ENCODE data around the gene TSR1.

The TSR1 gene

DNA sequence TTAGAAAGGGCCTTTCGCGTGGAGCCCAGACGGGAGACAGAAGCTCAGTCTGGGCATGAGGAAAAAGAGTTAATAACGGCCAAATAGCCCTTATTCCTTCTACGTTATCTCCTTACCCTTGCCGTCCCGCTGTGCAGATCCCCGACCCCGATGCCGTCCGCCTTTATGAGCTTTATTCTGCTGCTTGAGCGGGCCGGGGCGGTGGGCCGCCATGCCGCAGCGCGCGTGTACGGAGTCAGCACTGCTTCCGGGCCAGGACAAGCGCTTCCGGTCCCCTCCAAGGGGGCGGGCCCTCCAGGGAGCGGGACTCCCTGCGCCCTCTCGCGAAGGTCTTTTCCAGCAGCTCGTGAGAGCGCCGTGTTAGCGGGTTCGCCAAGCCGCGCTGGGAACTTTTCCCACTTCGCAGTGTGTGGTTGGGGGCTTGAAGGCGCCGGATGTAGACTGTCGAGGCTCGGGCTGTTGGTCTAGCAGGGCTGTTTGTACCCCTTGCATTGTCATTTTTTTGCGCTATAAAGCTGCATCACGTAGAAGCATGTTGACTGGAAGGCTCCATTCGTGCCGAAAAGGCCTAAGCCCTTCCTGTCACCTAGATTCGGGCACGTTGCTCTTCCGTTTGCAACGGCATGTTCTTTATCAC is at the start of gene TSR1:
Gene TSR1 (minus strand): TSS at position 243 of the 637 bp plus-strand sequence. CDS start 30 bp downstream, at position 213.
- DNase-seq (ENCODE audit: low spot score) = peak; percentile 92

DNA sequence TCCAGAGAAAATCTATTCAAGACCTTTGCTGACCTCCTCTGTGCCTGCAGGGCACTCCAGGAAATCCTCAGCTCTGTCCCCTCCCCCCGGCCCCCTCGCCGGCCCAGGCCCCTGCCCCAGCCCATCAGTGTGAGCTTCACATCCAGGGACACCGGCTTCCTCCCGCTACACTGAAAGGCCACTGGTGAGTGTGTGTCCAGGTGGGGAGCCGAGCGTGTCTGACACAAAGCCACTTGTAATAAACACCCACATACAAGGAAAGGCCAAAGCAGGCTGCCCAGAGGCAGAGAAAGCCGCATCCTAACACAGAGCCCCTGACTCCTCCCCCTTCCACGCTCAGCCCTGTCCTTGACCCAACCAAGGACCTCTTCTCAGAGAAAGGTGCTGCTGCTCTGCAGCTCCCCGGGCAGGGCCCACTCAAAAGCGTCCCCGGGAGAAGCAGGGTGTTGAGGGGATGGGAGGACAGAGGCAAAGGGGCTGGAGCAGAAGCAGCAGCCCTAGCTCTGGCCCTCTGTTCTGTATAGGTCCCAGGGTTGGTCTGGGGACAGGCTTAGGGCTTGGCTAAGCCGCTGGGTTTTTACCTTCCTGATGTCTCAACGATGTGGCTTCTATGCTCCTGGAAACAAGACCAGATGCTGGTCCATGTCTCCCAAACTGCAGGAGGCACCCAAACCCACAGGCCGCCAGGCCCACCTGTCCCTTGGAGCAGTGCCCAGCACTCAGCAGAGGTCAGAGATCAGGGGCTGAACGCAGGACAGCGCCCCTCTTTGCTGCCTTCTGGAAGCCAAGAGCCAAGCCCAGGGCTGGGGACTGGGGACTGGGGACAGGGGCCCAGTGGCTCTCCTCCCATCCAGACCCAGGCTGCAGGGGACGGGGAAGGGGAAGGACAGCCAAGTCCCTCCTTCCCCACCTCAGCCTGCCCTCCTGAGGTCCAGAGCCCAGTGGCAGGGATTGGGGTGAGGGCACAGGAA is 49.3 kb upstream of the TSR1 start:
- no peak for DNase-seq (ENCODE audit: low spot score)

DNA sequence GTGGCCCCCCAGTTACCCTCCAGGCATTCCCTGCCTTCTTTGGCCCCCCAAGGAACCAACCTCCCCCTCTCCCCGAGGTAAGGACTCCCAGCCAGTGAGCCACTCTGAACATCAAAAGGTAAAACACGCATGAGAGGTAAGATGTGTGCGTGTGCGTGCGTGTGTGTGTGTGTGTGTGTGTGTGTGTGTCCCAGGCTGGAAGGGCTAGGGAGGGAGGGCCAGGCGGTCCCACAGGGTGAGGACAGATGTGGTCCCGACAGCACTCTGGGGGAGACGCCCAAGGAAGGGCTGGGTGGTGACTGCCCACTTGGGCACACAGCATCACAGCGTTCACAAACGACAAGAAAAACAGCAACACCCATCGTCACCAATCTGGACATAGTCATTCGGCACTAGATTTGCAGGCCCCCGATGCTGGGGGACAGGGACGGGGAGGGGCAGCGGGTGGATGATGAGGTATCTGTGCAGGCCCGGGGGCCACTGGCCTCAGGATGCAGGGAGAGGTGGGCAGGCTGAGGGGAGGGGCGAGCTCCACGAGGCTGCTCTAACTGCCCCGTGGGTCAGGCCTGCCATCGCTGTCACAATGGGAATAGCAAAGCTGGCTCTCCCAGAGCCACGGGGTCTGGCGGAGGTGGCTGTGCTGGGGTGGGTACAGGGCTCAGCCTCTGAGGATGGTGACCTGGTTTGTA is 48.3 kb upstream of the TSR1 start:
- no peak for DNase-seq (ENCODE audit: low spot score)

DNA sequence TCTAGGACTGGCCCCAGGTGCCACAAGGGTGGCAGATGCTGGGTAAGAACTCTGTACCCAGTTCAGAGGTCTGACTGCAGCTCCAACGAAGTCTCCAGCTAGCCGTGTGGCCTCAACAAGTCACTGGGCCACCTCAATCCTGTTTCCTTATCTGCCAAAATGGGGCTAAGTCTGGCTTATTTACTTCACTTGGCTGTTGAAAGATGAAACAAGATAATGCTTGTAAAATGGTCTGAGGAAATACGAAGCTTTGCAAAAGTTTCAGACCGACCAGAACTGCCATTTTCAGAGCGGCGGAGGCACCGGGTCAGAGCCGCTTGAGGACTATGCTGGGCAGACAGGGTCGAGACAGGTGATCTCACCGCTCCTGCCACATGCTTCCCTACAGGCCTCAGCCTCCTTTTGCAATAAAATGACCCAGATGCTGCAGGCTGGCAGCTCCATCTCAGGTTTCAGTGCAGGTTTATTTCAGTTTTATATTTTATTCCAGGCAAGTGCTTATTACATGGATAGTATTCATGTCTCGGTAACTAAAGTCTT is 47.4 kb upstream of the TSR1 start:
- DNase-seq (ENCODE audit: low spot score) = no peak

DNA sequence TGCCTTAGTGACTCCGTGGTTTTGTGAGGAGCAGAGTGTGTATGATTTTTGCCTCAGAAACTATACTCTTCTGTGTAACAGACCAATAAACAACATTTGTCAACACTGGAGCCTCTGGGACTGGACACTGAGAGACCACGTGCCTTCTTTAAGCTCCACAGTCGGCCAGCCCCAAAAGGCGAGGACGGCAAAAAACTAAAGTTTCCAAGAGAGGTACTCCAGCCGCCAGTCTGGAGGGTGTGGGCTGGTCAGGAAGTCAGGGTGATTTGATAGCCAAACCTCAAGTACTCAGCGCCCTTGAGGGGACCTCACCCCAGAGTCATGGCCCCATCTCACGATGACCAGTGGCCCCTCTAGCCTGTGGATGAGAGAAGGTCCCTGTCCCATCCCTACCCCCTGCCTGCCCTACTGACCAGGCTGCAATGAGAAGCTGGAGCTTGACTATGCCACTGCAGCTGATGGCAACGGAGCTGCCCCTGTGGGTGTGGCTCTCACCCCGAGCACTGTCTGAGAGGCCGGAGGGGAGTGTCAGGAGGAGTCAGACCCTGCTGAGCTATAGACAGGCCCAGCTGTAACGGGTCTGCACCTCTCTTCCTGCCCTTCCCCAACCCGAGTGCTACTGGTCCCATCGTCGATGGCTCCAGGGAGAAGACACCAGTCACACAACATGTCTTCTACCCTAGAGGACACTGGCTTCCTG is 44.8 kb upstream of the TSR1 start:
- no peak for DNase-seq (ENCODE audit: low spot score)

DNA sequence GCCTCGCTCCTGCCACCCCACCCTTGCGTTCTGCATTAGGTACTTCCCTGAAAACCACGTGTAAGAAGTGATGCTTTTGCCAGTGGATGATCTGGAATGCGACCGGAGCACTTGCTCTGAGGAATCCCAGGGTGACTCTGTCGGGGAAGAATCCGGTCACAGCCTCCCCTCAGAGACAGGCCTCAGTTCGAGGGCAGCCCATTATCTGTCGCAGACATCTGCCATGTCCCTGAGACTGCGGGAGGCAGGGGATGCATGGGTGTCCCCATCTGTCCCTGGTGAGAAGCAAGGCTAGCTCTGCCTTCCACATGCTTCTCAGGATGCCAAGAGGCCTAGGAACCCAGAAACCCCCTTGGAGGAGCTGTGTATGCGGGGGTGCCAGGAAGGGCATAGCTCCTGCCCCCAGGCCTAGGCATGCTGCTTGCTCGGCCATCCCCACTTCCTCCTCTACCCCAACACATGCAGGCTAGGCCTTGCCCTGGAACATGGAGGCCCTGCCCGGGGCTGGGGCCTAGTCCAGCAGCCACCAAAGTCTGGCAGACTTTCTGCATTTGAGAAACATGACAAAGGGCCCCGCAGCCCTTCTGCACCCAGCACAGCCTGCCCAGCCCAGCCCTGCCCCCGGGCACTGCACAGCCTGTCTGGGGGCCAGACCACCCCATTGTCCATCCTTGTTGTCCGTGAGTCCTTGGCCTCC is 44.1 kb upstream of the TSR1 start:
- DNase-seq (ENCODE audit: low spot score) = no peak

DNA sequence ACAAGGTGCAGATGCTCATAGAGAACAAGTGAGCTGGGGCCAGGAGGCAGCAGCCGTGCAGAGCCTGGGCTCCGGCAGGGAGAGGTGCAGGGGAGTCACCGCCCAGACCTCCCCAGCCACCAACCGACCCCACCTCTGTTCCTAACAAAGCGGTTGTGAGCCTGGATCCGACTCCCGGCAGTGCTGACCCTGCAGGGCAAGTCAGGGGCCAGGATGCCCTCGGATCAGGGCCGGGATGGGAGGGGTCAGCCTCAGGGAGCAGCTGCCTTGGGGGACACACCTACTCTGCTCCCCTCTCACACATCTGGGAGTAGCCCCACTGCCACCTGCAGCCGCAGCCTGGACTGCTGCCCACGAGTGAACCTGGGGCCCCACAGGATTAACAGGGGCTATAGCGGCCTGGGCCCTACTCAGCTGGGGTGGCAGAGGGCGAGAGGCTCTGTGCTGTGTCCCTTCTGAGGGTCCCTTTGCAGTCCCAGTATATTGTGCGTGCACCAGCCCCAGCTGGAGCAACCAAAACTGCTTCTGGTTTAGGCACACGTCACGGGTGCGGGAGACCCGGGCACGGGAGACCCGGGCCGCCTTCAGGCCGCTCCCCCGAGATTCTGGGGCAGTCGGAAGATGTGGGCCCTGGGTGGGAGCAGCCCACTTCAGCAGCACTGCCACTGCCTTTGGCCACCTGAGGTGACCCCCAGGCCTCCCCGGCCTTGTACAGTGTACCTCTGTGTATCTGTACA is 43.4 kb upstream of the TSR1 start:
- no peak for DNase-seq (ENCODE audit: low spot score)

DNA sequence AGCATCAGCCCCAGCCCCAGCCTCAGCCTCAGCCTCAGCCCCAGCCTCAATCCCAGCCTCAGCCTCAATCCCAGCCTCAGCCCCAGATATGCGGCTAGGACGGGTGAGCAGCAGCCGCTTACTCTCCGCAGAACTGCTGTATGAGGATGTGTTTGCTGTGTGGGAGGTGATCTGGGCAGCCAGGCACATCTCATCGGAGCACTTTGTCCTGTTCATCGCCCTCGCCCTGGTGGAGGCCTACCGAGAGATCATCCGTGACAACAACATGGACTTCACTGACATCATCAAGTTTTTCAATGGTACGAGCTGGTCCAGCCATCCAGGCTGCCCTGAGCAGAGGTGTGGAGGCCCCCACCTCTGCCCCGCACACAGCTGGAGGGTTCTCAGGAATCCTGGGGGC is 42.6 kb upstream of the TSR1 start:
- no peak for DNase-seq (ENCODE audit: low spot score)

DNA sequence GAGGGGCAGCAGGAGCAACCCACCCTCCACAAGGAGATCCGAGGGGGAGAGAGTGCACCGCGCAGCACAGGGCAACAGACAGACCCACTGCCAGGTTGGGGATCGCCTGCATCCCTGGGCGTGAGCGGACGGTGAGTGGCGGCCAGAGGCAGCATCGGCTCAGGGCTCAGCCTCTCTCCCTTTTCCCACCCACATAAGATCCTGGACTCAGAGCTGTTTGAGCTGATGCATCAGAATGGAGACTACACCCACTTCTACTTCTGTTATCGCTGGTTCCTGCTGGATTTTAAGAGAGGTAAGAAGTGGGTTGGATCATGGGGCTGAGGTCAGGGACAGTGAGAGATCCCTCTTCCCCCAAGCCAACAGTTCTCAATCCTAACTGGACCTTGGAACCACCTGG is 41.4 kb upstream of the TSR1 start:
- DNase-seq (ENCODE audit: low spot score) = no peak

DNA sequence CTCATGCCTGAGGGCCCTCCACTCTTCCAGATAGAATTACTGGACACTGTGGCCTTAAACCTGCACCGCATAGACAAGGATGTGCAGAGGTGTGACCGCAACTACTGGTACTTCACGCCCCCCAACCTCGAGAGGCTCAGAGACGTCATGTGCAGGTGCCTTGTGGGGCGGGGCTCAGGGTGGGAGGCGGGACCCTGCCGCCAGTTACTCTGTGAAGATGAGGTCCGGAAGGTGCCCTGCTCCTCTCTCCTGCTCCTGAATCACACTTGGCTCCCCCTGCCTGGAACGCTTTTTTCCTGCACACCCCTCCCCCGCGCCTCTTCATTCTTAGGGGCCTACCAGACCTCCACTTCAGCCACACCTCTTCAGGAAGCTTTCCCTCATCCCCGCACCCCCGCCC is 39.9 kb upstream of the TSR1 start:
- DNase-seq (ENCODE audit: low spot score) = no peak

DNA sequence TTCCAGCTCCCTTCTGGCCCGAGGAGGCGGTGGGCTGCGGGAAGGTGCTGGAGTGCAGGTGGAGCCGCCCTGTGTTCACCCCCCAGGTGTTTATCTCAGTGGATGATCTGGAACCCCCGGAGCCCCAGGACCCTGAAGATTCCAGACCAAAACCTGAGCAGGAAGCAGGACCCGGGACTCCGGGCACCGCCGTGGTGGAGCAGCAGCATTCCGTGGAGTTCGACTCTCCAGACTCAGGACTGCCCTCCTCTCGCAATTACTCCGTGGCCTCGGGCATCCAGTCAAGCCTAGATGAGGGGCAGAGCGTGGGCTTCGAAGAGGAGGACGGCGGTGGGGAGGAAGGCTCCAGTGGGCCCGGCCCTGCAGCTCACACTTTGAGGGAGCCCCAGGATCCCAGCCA is 39.1 kb upstream of the TSR1 start:
- no peak for DNase-seq (ENCODE audit: low spot score)

DNA sequence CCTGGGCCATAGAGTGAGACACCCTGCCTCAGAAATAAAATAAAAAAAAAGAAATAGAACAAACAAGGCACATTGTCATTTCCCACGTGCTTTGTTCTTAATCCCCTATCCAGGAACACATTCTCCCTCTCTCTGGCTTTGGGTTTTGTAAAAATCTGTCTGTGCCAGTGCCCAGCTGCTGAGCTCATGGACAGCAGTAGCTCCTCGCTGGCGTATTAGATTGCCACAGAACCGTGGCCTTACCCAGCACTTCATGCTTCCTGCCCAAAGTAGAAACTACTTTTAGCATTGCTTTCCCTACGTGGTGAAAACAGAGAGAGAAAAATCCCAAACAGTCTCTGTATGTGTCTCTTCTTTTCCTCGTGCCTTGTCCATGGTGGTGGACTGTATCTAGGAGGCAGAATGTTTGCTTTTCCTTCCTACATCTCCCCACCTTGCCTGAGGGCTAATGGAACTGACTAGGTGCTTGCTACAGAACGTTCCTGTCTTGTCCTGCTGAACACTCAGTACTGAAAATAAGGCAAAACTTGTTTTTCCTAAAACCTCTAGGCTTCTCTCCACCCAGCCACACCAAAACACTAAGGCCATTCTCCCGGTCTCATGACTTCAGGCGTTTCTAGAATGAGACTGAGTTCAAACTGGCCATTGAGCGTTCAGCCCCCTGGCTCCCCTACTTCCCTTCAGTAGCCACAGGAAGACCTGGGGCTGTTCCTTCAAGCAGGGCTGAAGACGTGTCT is 38.5 kb upstream of the TSR1 start:
- DNase-seq (ENCODE audit: low spot score) = no peak

DNA sequence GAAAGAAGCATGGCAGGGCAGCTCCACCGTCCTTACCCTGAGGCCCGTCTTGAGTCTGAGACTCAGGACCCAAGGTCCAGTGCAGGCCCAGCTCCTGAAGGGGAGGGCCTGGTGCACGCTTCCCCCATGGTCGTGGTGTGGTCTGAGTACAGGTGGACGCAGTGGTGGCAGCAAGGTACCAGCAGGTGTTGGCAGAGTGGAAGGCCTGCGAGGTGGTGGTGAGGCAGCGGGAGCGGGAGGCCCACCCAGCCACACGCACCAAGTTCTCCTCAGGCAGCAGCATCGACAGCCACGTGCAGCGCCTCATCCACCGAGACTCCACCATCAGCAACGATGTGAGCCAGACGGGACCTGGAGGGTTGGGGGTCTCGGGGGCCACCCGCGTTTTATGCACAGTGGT is 36.9 kb upstream of the TSR1 start:
- no peak for DNase-seq (ENCODE audit: low spot score)

DNA sequence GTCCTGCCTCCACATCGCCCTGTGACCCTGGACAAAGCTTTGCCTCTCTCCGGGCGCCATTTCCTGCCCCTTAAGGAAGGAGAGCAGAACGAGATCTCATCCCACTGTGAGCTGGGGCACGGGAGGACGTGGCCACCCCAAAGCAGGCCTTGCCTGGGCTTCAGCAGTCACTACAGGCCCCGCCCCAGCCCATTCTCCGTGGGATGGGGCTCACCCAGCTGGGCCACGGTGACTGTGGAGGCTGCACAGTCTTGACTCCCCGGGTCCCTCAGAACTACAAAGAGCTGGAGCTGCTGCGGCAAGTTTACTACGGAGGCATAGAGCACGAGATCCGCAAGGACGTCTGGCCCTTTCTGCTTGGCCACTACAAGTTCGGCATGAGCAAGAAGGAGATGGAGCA is 36.4 kb upstream of the TSR1 start:
- no peak for DNase-seq (ENCODE audit: low spot score)

DNA sequence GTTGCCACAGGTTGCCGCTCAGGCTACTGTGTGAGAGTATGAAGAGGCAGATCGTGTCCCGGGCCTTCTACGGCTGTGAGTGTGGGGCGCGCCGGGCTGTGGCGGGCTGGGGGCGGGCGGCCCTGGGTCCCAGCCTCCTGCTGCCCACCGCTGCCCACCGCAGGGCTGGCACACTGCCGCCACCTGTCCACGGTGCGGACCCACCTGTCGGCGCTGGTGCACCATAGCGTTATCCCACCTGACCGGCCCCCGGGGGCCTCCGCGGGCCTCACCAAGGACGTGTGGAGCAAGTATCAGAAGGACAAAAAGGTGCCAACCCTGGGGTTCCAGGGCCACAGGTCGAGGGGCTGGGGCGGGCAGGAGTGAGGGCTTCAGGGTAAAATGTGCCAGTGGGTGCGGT is 35.9 kb upstream of the TSR1 start:
- no peak for DNase-seq (ENCODE audit: low spot score)

DNA sequence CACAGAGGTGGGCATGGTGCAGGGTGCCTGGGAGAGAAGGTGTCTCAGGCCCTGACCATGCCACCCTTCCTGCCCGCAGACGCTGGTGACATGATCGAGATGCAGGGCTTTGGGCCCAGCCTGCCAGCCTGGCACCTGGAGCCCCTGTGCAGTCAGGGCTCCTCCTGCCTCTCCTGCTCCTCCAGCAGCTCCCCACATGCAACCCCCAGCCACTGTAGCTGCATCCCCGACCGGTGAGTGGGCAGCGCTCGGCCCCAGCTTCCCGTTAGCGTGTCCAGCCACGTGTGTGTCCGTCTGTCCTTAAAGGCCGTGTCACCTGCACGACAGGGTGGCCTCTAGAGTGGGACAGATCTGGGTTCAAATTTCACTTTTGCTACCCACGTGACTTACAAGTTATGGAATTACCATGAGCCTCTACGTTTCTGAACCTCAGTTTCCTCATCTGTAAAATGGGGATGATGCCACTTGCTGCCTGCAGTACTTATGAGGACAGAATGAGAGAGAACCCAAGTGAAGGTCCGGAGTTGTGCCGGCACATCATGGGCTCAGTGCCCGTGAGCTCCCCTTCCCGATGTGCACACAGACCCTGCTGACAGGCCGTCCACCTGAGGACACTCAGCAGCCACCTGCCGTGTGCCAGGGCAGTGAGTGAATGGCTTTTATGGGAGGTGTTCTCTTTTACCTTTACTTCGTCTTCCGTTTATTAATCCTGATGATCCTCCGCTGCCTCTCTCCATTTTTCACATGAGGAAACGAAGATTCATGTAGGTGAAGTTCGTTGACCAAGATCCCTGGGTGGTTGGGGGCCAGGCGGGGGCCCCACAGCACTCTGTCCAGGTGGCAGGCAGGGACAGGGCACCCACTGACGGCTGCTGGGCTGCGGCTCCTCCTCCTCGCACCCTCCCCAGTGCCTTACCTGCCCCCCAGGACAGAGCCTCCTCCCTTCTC is 35.2 kb upstream of the TSR1 start:
- DNase-seq (ENCODE audit: low spot score) = no peak

DNA sequence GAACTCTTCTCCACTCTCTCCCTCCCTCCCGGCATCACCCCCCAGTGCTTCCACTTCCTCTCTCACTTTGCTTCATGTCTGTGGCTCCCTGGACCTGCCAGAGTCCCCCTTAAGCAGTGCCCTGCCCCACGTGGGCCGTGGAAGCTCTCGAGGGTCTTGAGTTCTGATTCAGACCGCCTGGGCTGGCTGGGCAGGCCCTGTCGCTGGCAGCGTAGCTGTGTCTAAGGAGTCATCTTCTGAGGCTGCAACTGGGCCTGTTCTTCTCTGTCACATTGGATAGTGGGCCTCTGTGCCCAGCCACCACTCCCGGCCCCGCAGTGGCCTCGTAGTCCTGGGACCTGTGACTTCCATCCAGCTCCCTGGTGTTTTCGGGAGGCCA is 33.9 kb upstream of the TSR1 start:
- DNase-seq (ENCODE audit: low spot score) = no peak

DNA sequence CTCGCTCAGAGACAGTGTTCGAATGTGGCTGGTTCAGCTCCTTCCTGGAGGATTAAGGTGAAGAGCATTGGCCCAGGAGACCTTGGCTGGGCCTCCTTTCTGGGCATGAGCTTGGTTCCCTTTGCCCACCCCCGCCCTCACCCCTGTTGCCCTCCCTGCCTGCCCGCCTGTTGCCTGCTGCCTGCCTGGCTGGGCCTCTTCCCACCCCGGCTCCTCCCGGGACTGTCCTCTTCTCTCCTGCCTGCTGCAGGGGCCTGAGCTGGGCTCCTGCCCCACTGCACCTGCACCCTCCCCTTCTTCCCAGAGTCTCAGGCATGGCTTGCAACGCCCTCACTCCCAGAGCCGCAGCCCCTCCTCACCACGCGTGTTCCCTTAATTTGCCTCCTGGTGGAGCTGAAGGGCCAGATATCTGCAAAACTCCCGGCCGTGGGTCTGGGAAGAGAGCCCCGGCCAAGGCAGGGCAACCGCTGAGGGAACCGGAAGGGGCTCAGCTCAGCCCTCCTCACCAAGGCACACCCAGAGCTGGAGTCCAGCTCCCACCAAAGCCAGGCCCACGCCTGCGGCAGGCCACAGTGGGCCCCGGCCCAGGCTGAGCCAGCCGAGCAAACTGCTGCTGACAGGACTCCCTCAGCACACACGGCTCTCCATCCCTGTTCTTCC is 33.4 kb upstream of the TSR1 start:
- DNase-seq (ENCODE audit: low spot score) = no peak

Data from left forelimb (tissue), 1 donor.